Fibroblast of the conjunctiva (primary cell): ENCODE data around the gene HOXA9.

Source experiments
- DNase-seq: peaks from one replicate; pipeline ENCODE4 v3.0.0-alpha.2; 2010; ENCODE audit warnings: low read depth

HOXA9 gene

GRCh38 chr7:27165089-27165995, at the start of gene HOXA9:
Gene HOXA9, minus strand, starts transcription at chr7:27165537. Its CDS starts 80 bp downstream, at chr7:27165457.
- no peak for DNase-seq

- DNase-seq: no peak
Observed at GRCh38 chr7:27214239-27214950, 49.1 kb upstream of the HOXA9 start.

DNA sequence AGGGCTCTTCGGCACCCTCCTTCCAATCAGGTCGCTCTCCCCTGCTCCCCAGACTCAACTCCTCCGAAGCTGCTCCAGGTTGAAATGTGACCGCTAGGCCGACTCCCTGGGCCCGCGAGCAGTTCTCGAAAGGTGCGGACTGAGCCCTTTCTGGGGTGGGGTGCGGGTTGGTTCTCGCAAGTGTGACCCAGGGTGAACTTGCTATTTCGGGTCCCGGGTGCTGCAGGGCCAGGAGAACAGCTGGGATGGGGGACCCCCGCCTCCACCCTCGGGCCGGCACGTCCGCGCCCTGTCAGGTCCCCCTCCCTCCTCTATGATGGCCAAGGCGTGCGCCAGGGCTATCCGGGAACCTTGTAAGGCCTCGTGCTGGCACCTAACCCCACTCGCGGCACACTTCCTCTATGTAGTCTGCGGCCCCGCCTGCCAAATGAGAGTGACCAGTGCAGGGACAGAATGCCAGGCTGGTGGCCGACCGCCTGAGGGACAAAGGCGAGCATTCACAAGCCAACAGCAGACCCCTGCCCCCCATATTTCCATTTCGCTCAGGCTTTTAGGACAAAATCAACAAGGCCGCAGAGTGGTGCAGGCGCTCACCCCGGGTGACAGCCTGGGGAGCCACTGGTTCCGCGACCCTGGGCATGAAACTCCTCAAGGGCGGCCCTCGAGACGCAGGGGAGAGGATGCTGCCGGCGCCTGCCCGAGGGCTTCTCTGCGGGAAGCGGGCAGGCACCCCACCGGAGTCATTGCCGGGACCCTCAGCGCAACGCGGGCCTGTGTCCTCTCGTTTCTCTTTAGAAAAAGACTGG, 48.3 kb upstream of the HOXA9 start:
- no peak for DNase-seq

DNA sequence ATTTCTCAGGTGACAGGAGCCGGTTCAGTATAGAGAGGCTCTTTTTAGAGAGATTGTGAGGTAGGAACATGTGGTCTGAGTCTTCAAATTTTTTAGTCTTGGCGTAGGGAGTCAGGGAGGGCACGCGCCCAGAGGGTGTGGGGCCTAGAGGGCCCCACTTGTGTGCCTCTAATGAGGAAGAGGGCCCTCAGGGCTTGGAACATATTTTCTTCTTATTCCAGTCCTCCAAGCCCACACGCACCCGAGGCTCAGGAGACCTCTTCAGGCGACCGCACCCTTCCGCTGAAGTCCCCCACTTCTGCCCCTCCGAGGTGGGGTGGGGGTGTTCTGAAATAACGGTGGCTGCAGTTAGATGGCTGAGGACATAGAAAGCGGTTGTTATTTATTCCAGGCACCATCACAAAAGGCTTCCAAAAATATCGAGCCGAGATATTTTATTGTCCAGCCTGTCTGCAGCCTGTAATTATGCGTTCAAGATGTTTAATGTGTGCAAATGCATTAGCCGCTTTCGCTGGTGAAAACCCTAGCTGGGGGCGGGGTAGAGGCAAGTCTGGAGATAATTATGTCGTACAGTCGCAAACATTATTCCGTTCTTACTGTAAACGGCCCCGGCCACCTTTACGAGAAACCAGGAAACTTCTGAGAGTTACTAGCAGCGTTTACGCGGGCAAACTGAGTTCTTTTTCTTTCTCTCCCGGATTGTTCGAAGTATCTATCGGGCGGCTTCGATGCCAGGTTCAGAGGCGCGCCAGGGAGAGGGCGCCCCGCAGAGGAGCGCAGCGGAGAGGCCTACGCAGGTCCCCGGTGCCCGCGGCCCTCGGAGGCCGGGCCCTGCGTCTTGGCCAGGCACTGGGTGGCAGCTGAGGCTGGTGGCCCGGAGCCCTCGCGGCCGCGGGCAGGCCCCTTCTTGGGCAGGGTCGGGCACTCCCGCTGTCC, 47.4 kb upstream of the HOXA9 start:
- DNase-seq: no peak

- no peak for DNase-seq
Observed at GRCh38 chr7:27211764-27212204, 46.4 kb upstream of the HOXA9 start.

DNA sequence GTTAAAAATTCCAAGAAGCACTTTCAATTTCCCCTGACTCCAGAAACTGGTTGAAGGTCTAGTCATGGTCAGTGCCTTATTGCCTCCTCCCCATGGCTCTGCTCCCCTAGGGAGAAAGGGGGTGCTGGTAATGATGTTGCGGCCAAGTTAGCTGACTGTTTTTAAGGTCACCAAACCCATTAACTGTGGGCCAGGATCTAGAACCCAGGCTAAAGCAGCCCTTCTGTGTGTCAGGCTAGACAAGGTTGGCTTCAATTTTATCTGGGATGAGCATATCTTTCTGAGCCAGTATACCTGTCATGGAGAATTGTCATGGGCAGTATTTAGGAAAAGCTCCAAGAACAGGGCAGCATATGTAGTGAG, 45.7 kb upstream of the HOXA9 start:
- DNase-seq: no peak

- DNase-seq: peak; percentile 5
Observed at GRCh38 chr7:27210441-27211083, 45.2 kb upstream of the HOXA9 start.

DNA sequence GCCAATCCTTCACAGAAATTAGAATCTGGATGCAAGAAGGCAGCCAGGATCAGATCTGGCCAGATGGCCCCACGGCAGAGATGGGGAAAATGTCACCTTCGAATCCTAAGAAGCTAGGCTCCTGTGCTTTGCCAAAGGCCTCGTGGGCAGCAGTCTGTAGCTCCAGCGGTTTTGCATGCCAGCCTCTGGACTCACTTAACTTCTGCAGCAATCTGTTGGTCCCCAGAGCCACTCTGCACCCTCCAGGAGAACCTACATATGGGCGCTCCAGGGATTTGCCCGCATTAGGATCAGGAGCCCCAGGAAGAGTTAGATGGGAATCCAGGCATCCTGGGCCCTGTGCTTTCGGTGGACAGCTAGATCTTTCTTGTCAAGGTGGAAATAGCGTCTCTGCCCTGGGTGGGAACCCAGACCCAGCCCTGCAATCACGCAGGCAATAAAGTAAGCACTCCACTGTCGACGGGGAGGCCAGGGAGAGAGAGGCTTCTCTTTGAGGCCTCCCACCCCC, 44.6 kb upstream of the HOXA9 start:
- no peak for DNase-seq

- no peak for DNase-seq
Observed at GRCh38 chr7:27208998-27209397, 43.7 kb upstream of the HOXA9 start.

GRCh38 chr7:27207348-27207985, 42.1 kb upstream of the HOXA9 start:
- no peak for DNase-seq

DNA sequence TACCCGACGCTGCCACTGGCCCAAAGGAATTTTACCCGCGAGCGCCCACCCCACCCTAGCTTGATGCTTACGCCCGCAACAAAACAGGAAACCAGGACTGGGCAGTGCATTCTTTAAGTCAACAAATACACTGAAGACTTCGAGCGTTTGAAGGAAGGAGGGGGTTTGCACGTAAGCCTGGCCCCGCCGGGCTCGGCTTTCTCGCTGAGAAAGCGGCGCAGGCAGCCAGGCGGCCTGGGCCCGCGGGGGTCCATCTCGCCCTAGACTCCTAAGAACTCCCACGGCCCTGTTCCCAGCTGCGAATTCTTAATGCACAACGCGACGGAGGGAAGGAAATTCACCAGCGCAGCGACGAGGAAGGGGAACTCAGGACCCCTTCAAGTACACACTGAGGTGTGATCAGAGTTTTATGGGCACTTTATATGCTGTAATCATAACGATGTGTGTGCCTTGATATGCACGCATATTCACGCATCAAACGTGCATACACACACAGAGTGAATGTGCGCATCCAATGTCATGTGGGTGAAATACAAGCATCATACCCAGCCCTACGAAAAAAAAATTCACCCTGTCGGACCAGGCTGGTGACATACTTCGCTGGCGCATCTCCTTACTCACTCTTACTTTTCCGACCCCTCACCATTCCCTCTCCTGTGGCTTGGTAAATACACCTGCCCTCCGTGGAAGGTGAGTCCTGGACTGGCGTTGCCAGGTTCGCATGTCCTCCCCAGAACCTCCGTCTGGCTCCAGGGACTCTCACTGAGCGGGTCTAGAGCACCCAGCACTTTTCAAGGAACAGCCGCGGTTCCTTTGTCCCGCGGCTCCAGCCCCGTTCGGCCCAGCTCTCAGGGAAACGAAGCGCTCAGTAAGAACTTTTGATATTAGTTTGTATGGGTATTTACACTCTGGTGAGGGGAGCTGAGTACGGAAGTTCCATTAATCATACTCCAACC, 40.3 kb upstream of the HOXA9 start:
- DNase-seq: no peak

DNA sequence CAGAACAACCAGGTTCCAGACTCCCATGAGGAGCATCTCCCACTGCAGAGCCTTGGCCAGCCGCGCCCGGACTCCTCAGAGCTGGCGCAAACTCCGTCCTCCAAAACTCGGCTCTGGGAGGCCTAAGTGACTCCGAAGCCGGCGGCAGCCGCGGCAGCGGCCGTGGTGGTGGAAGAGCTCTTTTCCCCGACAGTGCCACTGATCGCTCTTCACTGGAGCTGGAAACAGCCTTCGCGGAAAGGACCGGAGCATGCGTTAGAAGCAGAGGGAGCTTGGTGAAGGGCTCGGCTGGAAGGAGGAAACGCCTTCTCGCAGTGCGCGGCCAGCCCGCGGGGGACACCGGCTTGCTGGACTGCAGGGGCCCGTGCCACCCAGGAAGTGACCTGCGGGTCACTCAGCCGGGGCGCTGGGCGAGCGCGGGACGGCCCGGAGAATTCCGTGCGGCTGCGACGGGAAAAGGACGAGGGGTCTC, 39.5 kb upstream of the HOXA9 start:
- DNase-seq: no peak

GRCh38 chr7:27203964-27204594, 38.7 kb upstream of the HOXA9 start:
- DNase-seq: no peak

GRCh38 chr7:27203365-27203953, 38.1 kb upstream of the HOXA9 start:
- no peak for DNase-seq

GRCh38 chr7:27202862-27203134, 37.5 kb upstream of the HOXA9 start:
- DNase-seq: no peak

GRCh38 chr7:27202018-27202861, 36.9 kb upstream of the HOXA9 start:
- DNase-seq: no peak

DNA sequence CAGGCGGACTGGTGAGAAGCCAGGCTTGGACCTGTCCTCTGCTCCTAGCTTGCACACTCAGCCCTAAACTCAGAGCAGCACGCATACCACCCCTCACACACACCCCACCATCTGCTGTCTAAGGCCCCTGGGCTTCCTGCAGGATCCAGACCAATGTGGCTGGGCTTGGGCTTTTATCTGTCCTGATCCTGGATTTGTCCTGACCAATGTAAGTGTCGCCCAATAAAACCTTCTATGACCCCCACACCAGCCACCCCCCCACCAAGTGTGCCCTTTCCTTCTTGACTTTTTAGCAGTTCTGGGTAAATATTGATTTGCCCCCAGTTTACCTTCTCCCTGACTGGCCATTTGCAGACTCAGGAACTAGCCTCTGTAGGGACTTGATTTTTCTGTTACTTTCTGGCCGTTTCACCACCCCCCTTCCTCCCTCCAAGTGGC, 36.3 kb upstream of the HOXA9 start:
- no peak for DNase-seq
